ENCODE measurements around the gene PRSS57.
"Not testable (repeated sequence)": the region's sequence is repeated elsewhere in the genome, so short reads cannot be mapped to it uniquely, and the experiment has no call there.

Gene PRSS57

DNA sequence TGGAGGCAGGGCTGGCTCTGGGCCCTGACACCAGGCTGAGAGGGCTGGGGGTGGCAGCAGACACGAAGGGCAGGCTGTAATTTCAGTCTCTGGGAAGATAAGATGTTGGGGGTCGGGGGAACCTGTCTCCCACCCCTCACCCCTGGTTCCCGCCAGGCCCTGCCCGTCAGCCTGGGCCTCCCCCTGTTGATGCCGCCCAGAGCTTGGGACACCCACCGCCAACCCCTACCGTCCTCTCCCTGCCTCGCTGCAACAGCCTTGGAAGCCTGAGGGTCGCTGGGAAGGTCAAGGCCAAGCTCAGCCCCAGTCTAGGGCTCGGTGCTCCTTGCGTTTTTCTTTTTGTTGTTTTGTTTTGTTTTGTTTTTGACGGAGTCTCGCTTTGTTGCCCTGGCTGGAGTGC, 28.0 kb upstream of the PRSS57 start:
- DNase-seq (ENCODE audit: low read depth in 2 of 2) = no peak

DNA sequence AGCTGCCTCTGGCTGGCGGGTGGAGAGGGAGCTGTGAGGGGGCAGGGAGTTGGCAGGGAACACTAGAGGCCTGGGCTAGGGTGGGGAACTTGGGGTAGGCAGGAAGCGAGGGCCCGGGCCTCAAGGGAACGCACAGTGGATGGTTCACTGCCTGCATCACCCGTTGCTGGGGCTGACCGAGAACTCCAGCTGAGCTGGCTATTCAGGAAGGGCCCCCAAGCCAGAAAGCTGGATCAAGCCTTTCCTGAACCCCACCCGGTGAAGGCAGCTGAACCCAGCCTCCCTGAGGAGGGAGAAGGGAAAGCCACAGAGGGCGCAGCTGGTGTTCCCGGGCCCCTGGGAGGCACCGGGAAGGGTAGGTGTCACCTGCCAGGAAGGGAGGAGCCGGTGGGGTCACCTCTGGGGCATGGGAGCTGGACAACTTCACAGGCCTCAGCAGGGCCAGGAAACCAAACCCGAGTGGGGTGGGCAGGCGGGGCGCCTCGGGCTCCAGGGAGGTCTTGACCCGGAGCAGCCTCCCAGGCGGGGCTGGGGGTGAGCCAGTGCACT, 27.4 kb upstream of the PRSS57 start:
- DNase-seq (ENCODE audit: low read depth in 2 of 2) = no peak

DNA sequence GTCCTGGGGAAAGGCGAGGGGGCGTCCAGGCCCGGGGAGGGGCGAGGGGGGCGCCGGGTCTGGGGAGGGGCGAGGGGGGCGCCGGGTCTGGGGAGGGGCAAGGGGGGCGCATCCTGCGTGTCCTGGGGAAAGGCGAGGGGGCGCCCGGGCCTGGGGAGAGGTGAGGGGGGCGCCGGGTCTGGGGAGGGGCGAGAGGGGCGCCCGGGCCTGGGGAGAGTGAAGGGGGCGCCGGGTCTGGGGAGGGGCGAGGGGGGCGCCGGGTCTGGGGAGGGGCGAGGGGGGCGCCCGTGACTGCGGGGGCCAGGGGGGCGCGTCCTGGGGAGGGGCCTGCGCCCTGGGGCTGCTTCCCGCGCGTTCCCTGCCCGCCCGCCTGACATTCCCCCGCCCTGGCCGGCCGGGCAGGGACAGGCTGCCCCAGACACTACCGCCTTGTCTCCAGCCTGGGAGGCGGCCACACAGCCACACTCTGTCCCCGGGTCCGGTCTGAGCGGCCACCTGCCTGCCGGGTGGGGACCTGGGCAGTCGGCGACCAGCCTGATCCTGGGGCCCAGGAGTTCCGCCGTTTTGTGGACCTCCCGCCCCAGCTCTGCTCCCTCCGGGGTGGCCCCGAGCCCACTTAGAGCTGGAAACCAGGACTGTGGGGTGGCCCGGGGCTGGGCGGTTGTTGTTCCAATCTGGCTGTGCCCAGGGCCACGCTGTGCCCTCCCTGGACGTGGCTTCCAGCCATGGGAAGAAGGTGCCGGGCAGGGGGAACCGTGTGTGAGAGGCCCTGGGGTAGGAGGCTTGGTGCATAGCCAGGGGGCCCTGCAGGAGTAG, 25.3 kb upstream of the PRSS57 start:
- DNase-seq (ENCODE audit: low read depth in 2 of 2) = no peak

DNA sequence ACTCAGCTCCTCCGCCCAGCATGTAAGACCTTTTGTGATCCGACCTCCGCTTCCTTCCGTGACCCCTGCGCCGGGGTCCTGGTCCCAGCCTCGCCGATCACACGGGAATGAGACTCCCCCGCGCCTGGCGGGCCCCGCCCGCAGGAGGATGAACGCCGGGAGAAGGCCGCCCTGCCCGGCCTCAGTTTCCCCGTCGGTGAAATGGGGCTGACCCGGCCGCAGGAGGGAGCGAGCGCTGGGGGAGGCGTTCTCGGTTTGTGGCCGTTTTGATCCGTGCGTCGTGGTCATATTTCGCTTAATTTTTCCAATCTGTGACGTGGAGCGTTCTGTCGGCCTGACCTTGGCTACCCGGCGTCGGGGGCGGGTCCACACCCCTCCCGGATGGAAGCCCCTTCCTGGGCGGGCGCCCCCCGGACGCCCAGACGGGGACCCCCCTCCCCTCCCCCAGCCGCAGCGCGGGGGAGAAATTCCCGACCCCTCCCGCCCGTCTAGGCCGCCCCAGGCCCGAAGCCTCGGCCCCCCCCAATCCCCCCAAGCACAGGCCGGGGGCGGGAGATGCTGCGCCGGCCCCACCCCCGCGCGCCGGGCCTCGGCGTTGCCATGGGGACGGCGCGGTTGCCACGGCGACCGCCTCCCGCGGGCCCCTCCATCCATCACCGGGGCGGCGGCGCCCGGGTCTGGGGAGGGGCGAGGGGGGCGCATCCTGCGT, 24.5 kb upstream of the PRSS57 start:
- DNase-seq (ENCODE audit: low read depth in 2 of 2) = no peak

DNA sequence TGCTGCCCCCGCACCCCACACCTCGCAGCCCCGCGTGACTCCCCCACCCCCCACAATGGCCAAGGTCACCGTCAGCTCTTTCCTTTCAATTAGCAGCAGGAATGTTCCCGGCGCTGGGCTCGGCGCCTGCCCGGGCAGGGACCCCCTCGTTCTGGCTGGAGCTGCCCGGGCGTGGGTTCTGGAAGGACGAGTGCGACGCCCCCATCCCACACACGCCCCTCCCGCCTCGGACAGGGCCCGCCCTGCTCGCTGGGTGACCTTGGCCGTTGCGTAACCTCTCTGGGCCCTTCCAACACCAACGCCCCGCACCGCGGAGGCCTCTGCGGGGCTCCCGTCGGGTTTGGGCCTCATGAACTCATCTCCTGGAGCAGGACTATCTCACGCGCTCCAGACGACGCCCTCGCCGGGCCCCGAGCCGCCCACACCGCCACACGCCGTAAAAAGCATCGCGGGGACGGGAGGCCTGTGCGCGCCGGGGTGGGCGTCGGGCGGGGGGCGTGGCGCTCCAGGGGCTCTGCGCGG, 23.8 kb upstream of the PRSS57 start:
- DNase-seq (ENCODE audit: low read depth in 2 of 2) = no peak

DNA sequence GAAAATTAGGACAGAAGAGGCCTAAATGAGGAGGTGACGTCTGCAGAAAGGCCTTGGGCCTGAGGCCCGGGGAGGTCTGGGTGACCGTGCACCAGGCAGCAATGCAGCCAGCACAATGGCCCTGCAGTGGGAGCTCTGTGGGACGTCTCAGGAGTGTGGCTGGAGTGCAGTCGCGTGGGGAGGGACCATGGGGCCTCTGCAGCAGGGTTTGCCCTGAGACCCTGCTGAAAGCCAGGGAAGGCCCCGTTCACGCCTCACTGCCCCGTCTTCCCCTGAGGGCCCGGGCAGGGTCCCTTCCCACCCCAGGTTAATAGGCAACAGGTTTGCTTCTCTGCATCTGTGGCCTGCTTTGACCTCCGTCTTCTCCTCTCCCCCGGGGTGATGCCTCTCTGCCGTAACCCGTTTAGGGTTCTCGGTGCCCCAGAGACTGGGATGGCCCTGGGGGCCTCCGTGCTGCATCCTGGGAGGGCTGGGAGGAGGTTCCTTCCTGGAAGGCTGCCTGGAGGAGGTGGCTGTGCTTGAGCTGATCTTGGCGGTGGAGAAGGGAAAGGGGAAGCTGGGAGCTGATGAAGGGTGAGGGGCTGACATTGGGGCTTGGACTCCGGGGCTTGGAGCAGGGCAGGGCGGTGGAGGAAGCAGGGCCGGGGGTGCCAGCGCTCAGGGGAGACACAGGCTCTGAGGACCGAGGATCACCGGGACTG, 23.1 kb upstream of the PRSS57 start:
- no peak for DNase-seq (ENCODE audit: low read depth in 2 of 2)

DNA sequence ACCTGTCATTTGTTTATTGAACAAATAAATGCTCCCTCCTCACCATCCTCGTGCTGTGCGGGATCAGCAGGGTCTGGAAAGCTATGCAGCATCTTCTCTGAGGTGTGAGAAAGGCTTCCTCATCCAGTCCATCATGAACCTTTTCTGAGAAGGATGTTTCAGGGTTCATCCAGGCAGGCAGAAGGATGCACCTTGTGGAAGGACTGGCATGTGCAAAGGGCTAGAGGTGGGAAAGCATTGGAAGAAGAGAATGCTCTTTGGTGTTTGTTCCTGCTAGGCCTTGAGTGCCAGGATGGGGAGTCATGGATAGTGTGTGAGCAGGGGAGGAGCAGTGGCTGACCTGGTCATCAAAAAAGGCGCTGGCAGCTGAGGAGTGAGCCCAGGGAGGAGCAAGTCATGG, 20.1 kb upstream of the PRSS57 start:
- no peak for DNase-seq (ENCODE audit: low read depth in 2 of 2)

DNA sequence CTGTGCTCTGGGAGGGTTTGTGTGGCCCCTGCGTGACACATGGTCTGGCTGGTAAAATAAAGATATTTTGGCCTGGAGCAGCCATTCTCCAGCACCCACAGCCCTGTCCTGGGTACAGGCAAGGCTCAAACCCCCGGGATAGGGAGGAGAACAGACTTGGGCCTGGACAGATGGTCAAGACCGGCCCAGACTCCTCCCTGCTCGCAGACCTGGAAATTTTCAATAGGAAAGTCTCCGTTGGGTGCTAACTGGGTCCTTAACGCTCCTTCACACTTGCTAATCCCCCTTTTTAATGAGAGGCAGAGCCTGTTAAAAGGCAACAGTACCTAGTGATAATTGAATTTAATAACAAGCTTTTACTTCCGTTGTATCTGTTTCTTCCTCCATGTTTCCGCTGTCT, 16.0 kb upstream of the PRSS57 start:
- no peak for DNase-seq (ENCODE audit: low read depth in 2 of 2)

DNA sequence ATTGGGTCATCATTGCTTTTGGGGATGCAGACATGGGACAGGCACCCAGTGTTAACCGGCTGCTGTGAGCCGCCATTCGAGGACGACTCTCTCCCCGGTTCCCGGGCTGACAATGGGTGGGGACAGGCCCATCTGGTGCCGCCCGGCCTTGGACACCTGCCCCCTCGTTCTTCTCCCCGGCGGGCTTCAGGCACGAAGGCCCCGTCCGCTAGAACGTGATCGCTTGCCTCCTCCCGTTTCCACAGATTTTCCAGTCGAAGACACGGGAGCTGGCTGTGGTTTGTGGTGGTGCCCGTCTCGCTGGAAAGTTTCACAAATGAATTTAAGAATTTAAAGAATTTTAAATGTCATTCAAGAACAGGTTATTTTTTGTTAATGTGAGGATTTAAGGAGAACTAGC, 15.5 kb upstream of the PRSS57 start:
- no peak for DNase-seq (ENCODE audit: low read depth in 2 of 2)

DNA sequence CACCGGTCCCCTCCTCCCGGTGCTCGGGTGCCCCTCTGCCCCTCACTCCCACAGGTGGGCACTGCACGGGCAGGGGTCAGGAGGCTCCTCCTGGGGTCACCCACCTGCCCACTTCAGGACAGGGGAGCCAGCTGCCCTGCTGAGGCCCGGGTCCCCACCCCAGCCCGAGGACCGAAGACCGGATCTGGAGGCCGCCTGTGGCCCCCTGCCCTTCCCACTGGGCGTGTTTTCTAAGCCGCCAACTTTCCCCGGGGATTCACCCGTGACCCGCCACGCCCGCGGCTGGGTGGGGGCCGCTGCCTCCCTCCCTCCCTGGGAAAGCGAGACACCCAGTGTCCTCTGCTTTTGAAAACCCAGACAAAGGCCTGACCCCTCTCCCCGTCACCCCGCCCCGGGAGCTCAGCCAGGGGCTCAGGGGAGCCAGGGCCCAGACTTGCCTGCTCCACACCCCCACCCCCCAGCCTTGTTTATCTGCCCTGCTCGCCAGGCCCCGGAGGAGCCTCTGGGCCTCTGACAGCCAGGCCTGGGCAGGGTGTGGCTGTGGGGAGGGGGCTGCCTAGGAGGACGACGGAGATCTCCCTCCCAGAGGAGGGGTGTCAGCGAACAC, 14.8 kb upstream of the PRSS57 start:
- no peak for DNase-seq (ENCODE audit: low read depth in 2 of 2)

DNA sequence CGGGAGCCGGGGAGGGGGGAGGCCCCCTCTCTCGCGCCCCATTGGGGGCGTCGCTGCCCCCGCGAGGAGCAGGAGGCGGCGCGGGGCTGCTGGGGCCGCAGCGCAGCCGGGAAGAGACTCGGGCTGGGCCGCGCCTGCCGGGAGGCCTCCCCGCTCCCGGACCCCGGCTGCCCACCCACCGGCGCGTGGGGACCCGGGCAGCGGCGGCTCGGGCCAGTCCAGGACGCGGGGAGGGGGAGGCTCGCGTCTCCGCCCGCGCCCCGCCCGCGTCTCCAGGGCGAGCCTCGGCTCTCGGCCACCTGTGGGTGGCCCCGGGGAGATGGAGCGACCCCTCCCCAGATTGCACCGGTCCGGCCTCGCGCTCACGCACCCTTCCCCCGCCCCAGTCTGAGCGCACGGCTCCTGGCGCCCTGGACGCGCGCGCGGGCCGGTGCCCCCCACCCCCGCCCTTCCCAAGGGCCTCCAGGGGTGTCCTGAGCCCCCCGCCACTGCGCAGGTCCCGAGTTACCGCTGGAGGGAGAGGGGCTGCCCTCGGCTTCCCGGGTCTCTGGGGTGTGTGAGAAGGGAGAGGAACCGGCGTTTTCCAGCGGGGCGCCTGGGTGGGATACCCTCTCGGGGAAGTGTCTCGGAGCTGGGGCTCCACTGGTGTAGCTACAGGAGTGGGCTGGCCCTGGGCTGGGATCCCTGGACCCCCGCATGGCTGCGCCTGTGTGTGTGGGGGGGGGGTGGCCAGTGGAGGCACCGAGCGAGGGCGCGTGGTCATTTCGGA, 14.1 kb upstream of the PRSS57 start:
- no peak for DNase-seq (ENCODE audit: low read depth in 2 of 2)

DNA sequence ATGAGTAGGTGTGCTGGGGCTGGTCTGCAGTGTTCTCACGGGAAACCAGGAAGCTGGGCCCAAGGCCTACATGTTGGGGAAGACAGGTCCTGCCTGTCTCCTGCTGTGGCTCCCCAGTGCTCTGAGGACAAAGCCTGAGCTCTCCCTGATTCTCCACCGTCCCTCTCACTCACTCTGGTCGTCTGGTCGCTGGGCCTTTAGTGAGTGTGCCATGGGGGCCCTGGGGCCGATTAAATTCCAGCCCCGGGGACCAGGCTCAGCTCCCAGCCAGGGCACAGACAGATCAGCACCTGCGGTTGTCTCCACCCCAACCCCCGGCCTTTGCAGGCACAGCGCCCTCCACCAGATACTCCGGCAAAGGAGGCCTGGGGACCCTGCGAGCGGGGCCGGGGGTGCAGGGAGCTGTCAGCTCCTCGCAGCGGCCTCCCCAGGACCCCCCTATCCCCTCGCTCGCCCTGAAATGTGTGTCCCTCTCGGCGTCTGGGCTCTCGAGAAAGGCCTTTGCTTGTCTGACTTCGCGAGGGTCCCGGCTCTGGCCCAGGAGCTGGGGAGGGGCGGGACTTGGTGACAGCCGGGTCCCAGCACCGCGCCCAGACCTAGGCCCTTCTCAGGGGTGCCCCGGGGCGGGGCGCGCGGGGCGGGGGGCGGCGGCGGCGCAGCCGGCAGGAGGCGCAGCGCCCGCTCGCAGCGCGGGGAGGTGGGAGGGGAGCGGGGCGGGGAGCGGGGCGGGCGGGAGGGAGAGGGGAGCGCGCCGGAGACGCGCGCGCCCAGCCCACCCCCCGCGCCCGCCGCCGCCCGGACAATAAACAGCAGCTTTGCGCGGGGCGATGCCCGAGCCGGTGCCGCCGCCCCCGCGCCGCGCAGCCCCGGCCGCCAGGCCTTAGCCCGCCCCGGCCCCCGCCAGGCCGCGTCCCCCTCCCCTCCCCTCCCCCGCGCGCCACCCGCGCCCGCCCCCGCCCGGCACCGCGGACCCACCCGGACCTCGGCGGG, 13.2 kb upstream of the PRSS57 start, which contains the start of gene PALM:
PALM (plus strand) TSS at position 782 of the 990 bp plus-strand sequence. CDS start 212 bp downstream, outside the sequence.
- DNase-seq (ENCODE audit: low read depth in 2 of 2) = no peak

DNA sequence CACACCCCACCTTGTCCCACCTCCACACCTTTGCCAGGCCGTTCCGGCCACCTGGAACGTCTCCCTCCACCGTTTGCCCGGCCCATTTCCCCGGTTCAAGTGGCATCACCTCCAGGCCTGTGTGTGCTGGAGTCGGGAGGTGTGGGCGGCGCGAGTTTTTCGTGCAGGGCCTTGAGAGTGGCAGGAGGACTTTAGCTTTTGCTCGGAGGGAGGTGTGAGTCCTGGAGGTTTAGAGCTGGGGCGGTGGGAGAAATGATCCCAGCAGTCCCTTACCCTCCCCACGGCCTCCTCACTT, 9.1 kb upstream of the PRSS57 start:
- DNase-seq (ENCODE audit: low read depth in 2 of 2) = no peak

DNA sequence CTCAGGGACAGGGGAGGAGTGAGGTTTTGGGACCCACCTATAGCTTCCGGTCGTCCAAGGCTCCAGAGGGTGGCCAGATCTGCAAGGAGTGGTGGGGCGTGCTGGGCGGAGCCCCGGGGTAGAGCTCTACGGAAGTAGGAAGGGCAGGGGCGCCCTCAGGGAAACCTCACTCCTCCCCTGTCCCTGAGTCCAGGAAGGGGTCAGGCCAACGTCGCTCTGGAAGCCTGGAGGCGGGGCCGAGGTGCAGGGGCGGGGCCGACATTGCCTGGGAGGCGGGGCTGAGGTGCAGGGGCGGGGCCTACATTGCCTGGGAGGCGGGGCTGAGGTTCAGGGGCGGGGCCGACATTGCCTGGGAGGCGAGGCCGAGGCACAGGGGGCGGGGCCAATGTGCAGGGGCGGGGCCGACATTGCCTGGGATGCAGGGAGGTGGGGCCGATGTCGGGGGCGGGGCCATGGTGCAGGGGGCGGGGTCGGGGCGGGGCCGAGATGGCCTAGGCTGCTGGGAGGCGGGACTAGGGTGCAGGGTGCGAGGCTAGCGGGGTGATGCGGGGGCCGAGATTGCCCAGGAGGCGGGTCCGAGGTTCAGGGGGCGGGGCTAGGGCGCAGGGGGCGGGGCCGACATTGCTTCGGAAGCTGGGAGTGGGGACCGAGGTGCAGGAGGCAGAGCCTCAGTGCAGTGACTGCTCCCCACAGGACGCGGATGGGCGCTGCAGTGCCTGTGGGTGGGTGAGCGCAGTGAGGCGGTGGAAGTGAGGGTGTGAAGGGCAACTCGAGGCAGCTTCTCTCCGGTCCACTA, 8.6 kb upstream of the PRSS57 start:
- DNase-seq (ENCODE audit: low read depth in 2 of 2) = peak; percentile 38

DNA sequence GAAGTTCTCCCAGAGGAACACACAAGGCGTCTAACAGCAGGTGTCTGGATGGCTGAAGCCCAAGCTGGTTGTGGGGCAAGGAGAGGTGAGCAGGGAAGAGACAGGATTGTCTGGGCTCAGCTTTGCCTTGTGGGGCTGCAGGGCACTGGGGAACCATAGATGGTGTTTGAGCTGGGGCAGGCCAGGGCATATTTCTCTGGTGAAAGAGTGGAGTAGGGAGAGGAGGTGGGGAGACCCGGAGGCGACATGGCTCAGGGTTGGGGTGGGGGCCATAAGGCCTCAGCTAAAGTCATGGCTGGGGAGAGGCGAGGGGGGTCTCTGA, 8.0 kb upstream of the PRSS57 start:
- no peak for DNase-seq (ENCODE audit: low read depth in 2 of 2)

DNA sequence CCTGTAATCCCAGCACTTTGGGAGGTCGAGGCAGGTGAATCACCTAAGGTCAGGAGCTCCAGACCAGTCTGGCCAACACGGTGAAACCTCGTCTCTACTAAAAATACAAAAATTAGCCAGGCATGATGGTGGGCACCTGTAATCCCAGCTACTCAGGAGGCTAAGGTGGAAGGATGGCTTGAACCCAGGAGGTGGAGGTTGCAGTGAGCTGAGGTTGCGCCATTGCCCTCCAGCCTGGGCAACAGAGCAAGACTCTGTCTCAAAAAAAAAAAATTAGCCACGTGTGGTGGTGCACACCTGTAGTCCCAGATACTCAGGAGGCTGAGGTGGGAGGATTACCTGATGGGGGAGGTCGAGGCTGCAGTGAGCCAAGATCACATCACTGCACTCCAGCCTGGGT, 7.6 kb upstream of the PRSS57 start:
- not testable (repeated sequence) for DNase-seq (ENCODE audit: low read depth in 2 of 2)

DNA sequence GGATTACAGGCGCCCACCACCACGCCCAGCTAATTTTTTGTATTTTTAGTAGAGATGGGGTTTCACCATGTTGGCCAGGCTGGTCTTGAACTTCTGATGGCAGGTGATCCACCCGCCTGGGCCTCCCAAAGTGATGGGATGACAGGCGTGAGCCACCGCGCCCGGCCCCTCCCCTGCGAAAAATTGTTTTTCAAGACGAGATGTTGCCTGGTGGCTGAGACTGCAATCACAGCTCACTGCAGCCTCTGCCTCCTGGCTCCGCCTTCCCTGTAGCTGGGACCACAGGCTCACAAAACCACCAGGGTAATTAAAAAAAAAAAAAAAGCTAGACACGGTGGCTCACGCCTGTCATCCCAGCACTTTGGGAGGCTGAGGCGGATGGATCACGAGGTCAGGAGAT, 4.6 kb upstream of the PRSS57 start:
- DNase-seq (ENCODE audit: low read depth in 2 of 2) = not testable (repeated sequence)

DNA sequence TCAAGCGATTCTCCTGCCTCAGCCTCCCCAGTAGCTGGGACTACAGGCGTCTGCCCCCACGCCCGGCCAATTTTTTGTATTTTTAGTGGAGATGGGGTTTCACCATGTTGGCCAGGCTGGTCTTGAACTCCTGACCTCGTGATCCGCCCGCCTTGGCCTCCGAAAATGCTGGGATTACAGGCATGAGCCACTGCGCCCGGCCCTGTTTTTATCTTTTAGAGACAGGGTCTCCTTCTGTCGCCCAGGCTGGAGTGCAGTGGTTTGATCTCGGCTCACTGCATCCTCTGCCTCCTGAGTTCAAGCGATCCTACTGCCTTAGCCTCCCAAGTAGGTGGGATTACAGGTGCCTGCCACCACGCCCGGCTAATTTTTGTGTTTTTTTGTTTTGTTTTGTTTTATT, 3.3 kb upstream of the PRSS57 start:
- not testable (repeated sequence) for DNase-seq (ENCODE audit: low read depth in 2 of 2)

All from stimulated activated CD8-positive, alpha-beta memory T cell treated with anti-CD3 and anti-CD28 coated beads, Interleukin-7, amount 100 ng/mL, for 1 hour (primary cell).